Activated T-cell treated with anti-CD3 and anti-CD28 coated beads, Interleukin-2, amount 50 U/mL, for 48 hours (primary cell): ENCODE data around the gene WDR70.
"Not testable (repeated sequence)": the region's sequence is repeated elsewhere in the genome, so short reads cannot be mapped to it uniquely, and the experiment has no call there.

Experiments used
- DNase-seq, 2 experiments: peaks; one replicate each; pipeline ENCODE4 v3.0.0-alpha.2; 2020

The WDR70 gene

GRCh38 chr5:37575541-37576489, 196.7 kb downstream of the WDR70 start:
- DNase-seq = no peak

- DNase-seq = no peak
Measured at GRCh38 chr5:37576552-37576951, 197.4 kb downstream of the WDR70 start.

GRCh38 chr5:37578176-37578575, 199.1 kb downstream of the WDR70 start:
- no peak for DNase-seq

GRCh38 chr5:37580106-37580505, 201.0 kb downstream of the WDR70 start:
- DNase-seq = no peak

GRCh38 chr5:37582202-37582601, 203.1 kb downstream of the WDR70 start:
- DNase-seq = no peak

- not testable (repeated sequence) for DNase-seq
Measured at GRCh38 chr5:37593292-37593691, 214.2 kb downstream of the WDR70 start.

GRCh38 chr5:37594864-37595263, 215.7 kb downstream of the WDR70 start:
- DNase-seq = not testable (repeated sequence)

GRCh38 chr5:37598733-37599132, 219.6 kb downstream of the WDR70 start:
- DNase-seq = no peak

- DNase-seq = no peak
Measured at GRCh38 chr5:37601163-37601562, 222.0 kb downstream of the WDR70 start.

- DNase-seq = no peak
Measured at GRCh38 chr5:37603072-37603471, 224.0 kb downstream of the WDR70 start.

- no peak for DNase-seq
Measured at GRCh38 chr5:37604290-37604689, 225.2 kb downstream of the WDR70 start.

GRCh38 chr5:37606148-37606547, 227.0 kb downstream of the WDR70 start:
- no peak for DNase-seq

GRCh38 chr5:37606632-37607248, 227.6 kb downstream of the WDR70 start:
- DNase-seq = no peak

- DNase-seq = no peak
Measured at GRCh38 chr5:37615184-37615583, 236.1 kb downstream of the WDR70 start.

- DNase-seq = no peak
Measured at GRCh38 chr5:37619353-37619752, 240.2 kb downstream of the WDR70 start.

- DNase-seq = not testable (repeated sequence)
Measured at GRCh38 chr5:37622354-37622753, 243.2 kb downstream of the WDR70 start.

GRCh38 chr5:37626266-37626665, 247.1 kb downstream of the WDR70 start:
- no peak for DNase-seq

- no peak for DNase-seq
Measured at GRCh38 chr5:37628876-37629275, 249.8 kb downstream of the WDR70 start.

GRCh38 chr5:37631939-37632338, 252.8 kb downstream of the WDR70 start:
- DNase-seq = no peak

GRCh38 chr5:37637165-37637845, 258.2 kb downstream of the WDR70 start:
- DNase-seq = no peak

GRCh38 chr5:37638897-37639296, 259.8 kb downstream of the WDR70 start:
- no peak for DNase-seq

- DNase-seq = no peak
Measured at GRCh38 chr5:37640088-37640487, 261.0 kb downstream of the WDR70 start.

- no peak for DNase-seq
Measured at GRCh38 chr5:37641933-37642332, 262.8 kb downstream of the WDR70 start.

GRCh38 chr5:37645707-37646106, 266.6 kb downstream of the WDR70 start:
- no peak for DNase-seq
